Stimulated activated CD4-positive, alpha-beta T cell treated with anti-CD3 and anti-CD28 coated beads, TNF-alpha, amount 100 ng/mL, for 48 hours (primary cell): ENCODE measurements around the gene ZNF124.
"Not testable (repeated sequence)": the region's sequence is repeated elsewhere in the genome, so short reads cannot be mapped to it uniquely, and the experiment has no call there.

ENCODE experiments used
- DNase-seq, 3 donors: peaks; one replicate each; pipeline ENCODE4 v3.0.0-alpha.2; 2020; ENCODE audit warnings: low read depth in 3 of 3

ZNF124 gene

GRCh38 chr1:247171875-247172563, at the start of gene ZNF124:
Gene ZNF124, minus strand, starts transcription at chr1:247172020. Its CDS starts 143 bp downstream, at chr1:247171877.
- DNase-seq: not testable (repeated sequence)

GRCh38 chr1:247220280-247220679, 48.5 kb upstream of the ZNF124 start:
- DNase-seq: not testable (repeated sequence)

GRCh38 chr1:247218121-247218651, 46.4 kb upstream of the ZNF124 start:
- no peak for DNase-seq

GRCh38 chr1:247216261-247216660, 44.4 kb upstream of the ZNF124 start:
- DNase-seq: no peak

- DNase-seq: no peak
Observed at GRCh38 chr1:247212627-247213617, 41.1 kb upstream of the ZNF124 start.

- no peak for DNase-seq
Observed at GRCh38 chr1:247212012-247212411, 40.2 kb upstream of the ZNF124 start.

- no peak for DNase-seq
Observed at GRCh38 chr1:247211339-247211738, 39.5 kb upstream of the ZNF124 start.

GRCh38 chr1:247210376-247211117, 38.7 kb upstream of the ZNF124 start:
- peak; percentile 92 to 96 (median 93) for DNase-seq

GRCh38 chr1:247210062-247210375, 38.2 kb upstream of the ZNF124 start:
- no peak for DNase-seq

GRCh38 chr1:247209396-247209795, 37.6 kb upstream of the ZNF124 start:
- DNase-seq: no peak

GRCh38 chr1:247204177-247204647, 32.4 kb upstream of the ZNF124 start:
- no peak for DNase-seq

GRCh38 chr1:247198781-247199180, 27.0 kb upstream of the ZNF124 start:
- DNase-seq: no peak

GRCh38 chr1:247193958-247194357, 22.1 kb upstream of the ZNF124 start:
- DNase-seq: no peak

GRCh38 chr1:247189981-247190798, 18.4 kb upstream of the ZNF124 start:
- no peak for DNase-seq

GRCh38 chr1:247185667-247186066, 13.8 kb upstream of the ZNF124 start:
- DNase-seq: no peak

GRCh38 chr1:247184254-247184653, 12.4 kb upstream of the ZNF124 start:
- no peak for DNase-seq

GRCh38 chr1:247182994-247183393, 11.2 kb upstream of the ZNF124 start:
- DNase-seq: no peak

- DNase-seq: no peak
Observed at GRCh38 chr1:247180581-247180980, 8.8 kb upstream of the ZNF124 start.

GRCh38 chr1:247177755-247178154, 5.9 kb upstream of the ZNF124 start:
- no peak for DNase-seq

- DNase-seq: no peak
Observed at GRCh38 chr1:247175458-247175857, 3.6 kb upstream of the ZNF124 start.

- DNase-seq: no peak
Observed at GRCh38 chr1:247173431-247173830, 1.6 kb upstream of the ZNF124 start.
